Hepatocyte (in vitro differentiated cells): Measurements from ENCODE around the gene LRRC41. TPM values are rescaled to one million over a fixed set of nuclear protein-coding genes. Genes with fewer than 3 reads are reported as not detected.
A peak's percentile ranks its signal among the peaks of the same experiment; 100 is the strongest.
"Not testable (repeated sequence)": the region's sequence is repeated elsewhere in the genome, so short reads cannot be mapped to it uniquely, and the experiment has no call there.

Source experiments
- DNase-seq: peaks from one replicate; pipeline ENCODE4 v3.0.0-alpha.2; 2016; ENCODE audit warnings: low spot score
- H2AFZ ChIP-seq: fragments of 200-600 bp; sonication (generic); 2 replicates; pipeline ENCODE4 v1.6.0; 2016; ENCODE audit warnings: antibody characterized with exemption, mild to moderate bottlenecking
- H3K27ac ChIP-seq: fragments of 200-600 bp; sonication (generic); 2 replicates; pipeline ENCODE4 v1.5.1; 2016; ENCODE audit warnings: mild to moderate bottlenecking
- H3K27me3 ChIP-seq: fragments of 200-600 bp; sonication (generic); 2 replicates; pipeline ENCODE4 v1.6.1; 2016
- H3K36me3 ChIP-seq: fragments of 200-600 bp; sonication (generic); replicated peaks from 2 replicates; pipeline ENCODE4 v1.5.1; 2016; ENCODE audit warnings: low read depth; ENCODE audit not compliant: insufficient read depth
- H3K4me1 ChIP-seq: fragments of 200-600 bp; sonication (generic); 2 replicates; pipeline ENCODE4 v1.5.1; 2016; ENCODE audit warnings: mild to moderate bottlenecking, moderate library complexity; ENCODE audit not compliant: insufficient read depth
- H3K4me2 ChIP-seq: fragments of 200-600 bp; sonication (generic); 2 replicates; pipeline ENCODE4 v1.6.0; 2016
- H3K4me3 ChIP-seq: fragments of 200-600 bp; sonication (generic); 2 replicates; pipeline ENCODE4 v1.5.1; 2016; ENCODE audit warnings: mild to moderate bottlenecking
- H3K79me2 ChIP-seq: fragments of 200-600 bp; sonication (generic); 2 replicates; pipeline ENCODE4 v1.6.0; 2017; ENCODE audit warnings: mild to moderate bottlenecking
- H3K9me2 ChIP-seq: fragments of 200-600 bp; sonication (generic); replicated peaks from 2 replicates; pipeline ENCODE4 v1.6.0; 2017; ENCODE audit warnings: mild to moderate bottlenecking; ENCODE audit not compliant: insufficient read depth
- H3K9me3 ChIP-seq: fragments of 200-600 bp; sonication (generic); 2 replicates; pipeline ENCODE4 v1.5.1; 2016; ENCODE audit warnings: low read depth, mild to moderate bottlenecking
- H4K20me1 ChIP-seq: fragments of 200-600 bp; sonication (generic); 2 replicates; pipeline ENCODE4 v1.6.0; 2016; ENCODE audit warnings: mild to moderate bottlenecking; ENCODE audit not compliant: insufficient read depth, poor library complexity, severe bottlenecking
- EZH2phosphoT487 ChIP-seq: fragments of 200-600 bp; sonication (generic); IDR thresholded peaks from one replicate; pipeline ENCODE4 v1.6.1; 2018; ENCODE audit warnings: antibody characterized with exemption, mild to moderate bottlenecking, low read depth, moderate library complexity; ENCODE audit not compliant: unreplicated experiment, severe bottlenecking
- WGBS: methylation state at CpG from one replicate; pipeline ENCODE4 v1.1.6; 2016; ENCODE audit warnings: low lambda C conversion rate; ENCODE audit errors: missing lambda C conversion rate; 5-methylcytosine and 5-hydroxymethylcytosine counted together
- polyA plus RNA-seq: library from polyadenylated mRNA; unstranded; fragments of >200 nt; fragmentation: Nextera tagmentation; extraction: Ambion mirVana; gene quantifications from 2 replicates; pipeline ENCODE4 v1.2.1, GENCODE V29; 2016
- total RNA-seq: library from RNA; depleted of rRNA; stranded (reverse); fragments of >200 nt; gene quantifications from 2 replicates; pipeline ENCODE4 v1.2.3, GENCODE V29; 2014

LRRC41 gene
- total and polyA plus RNA-seq, 2 experiments from 2014 or later: 104 to 123 TPM

DNA sequence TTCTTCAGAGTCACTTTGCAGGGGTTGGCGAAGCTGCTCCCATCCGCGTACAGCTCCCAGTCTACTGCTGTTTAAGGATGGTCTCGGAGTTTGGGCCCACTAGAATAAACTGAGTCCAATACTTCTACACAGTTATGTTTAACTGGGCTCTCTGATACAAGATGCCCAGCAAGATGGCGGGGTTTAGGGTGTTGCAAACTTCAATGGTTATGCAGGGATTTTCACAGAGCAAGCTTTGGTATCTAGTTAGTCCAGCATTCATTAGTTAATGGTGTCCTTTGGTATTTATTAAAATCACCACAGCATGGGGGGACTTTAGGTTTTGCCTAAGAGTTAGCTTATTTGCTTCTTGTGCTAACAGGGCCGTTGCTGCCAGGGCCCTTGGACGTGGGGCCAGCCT, 24.8 kb upstream of the LRRC41 start:
- H3K36me3 ChIP-seq, H3K4me1 ChIP-seq, H3K9me3 ChIP-seq, H4K20me1 ChIP-seq, H3K79me2 ChIP-seq, H3K4me2 ChIP-seq, H2AFZ ChIP-seq, H3K27me3 ChIP-seq, H3K27ac ChIP-seq, H3K9me2 ChIP-seq, DNase-seq, H3K4me3 ChIP-seq: not testable (repeated sequence)
- 92% methylated on average over 7 of the region's 7 CpGs for WGBS

- not testable (repeated sequence) for H3K9me3 ChIP-seq, H3K4me2 ChIP-seq, H4K20me1 ChIP-seq, DNase-seq, H3K36me3 ChIP-seq, H3K4me1 ChIP-seq, H3K79me2 ChIP-seq, H3K27ac ChIP-seq, H3K27me3 ChIP-seq, H3K9me2 ChIP-seq, H2AFZ ChIP-seq, H3K4me3 ChIP-seq
- WGBS: 95% methylated on average over 11 of the region's 11 CpGs
Observed at GRCh38 chr1:46325285-46326076, 22.1 kb upstream of the LRRC41 start.

GRCh38 chr1:46322191-46322590, 18.8 kb upstream of the LRRC41 start:
- not testable (repeated sequence) for H2AFZ ChIP-seq, H3K27ac ChIP-seq, H3K79me2 ChIP-seq, H3K36me3 ChIP-seq, H4K20me1 ChIP-seq, H3K4me3 ChIP-seq, DNase-seq, H3K9me2 ChIP-seq, H3K27me3 ChIP-seq, H3K4me1 ChIP-seq, H3K4me2 ChIP-seq, H3K9me3 ChIP-seq
- WGBS: 97% methylated on average over 6 of the region's 6 CpGs

- H3K27ac ChIP-seq: peak overlapping the region; percentile 58
- DNase-seq, H2AFZ ChIP-seq, H3K4me3 ChIP-seq, H3K4me1 ChIP-seq, H3K27me3 ChIP-seq, H3K79me2 ChIP-seq, H3K4me2 ChIP-seq, H3K9me2 ChIP-seq, H3K36me3 ChIP-seq, H4K20me1 ChIP-seq, H3K9me3 ChIP-seq: not testable (repeated sequence)
- WGBS: 45% methylated on average over 13 of the region's 13 CpGs
Observed at GRCh38 chr1:46319960-46320914, 16.8 kb upstream of the LRRC41 start.

DNA sequence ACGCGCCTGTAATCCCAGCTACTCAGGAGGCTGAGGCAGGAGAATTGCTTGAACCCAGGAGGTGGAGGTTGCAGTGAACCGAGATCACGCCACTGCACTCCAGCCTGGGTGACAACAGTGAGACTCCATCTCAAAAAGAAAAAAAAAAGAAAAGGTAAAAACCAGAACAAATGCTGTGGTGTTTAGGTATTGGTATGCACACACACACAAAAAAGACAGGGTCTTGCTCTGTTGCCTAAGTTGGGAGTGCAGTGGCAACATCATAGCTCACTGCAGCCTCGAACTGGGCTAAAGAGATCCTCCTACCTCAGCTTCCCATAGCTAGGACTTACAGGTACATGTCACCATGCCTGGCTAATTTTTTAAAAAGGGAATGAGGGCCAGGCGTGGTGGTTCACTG, 15.9 kb upstream of the LRRC41 start:
- H2AFZ ChIP-seq, H3K79me2 ChIP-seq, H3K9me3 ChIP-seq, H3K4me2 ChIP-seq, H3K27me3 ChIP-seq, H4K20me1 ChIP-seq, H3K9me2 ChIP-seq, H3K4me3 ChIP-seq, H3K4me1 ChIP-seq, H3K36me3 ChIP-seq, DNase-seq, H3K27ac ChIP-seq: not testable (repeated sequence)
- WGBS: 95% methylated on average over 6 of the region's 6 CpGs

DNA sequence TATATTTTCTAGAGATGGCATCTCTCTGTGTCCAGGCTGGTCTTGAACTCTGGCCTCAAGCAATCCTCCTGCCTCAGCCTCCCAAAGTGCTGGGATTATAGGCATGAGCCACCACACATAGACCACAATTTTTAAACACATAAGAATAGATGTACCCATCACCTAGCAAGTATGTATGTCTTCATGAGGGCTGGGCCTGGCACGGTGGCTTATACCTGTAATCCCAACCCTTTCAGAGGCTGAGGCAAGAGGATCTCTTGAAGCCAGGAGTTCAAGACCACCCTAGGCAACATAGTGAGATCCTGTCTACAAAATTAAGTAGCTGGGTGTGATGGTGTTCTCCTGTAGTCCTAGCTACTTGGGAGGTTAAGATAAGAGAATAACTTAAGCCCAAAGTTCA, 13.9 kb upstream of the LRRC41 start:
- no peak for TF ChIP-seq EZH2phosphoT487
- Histone ChIP-seq H3K36me3 (no peaks in the 10 kb centered on the region), H4K20me1 (no peaks in the 10 kb centered on the region), H3K79me2 (no peaks in the 10 kb centered on the region), H3K27me3 (no peaks in the 10 kb centered on the region), H3K4me2 (no peak overlapping the region), H3K4me3 (no peak overlapping the region), H2AFZ (no peak overlapping the region), H3K27ac (no peak overlapping the region), H3K9me3 (no peaks in the 10 kb centered on the region), H3K9me2 (no peaks in the 10 kb centered on the region), H3K4me1 (no peaks in the 10 kb centered on the region)
- DNase-seq: no peak
- 91% methylated on average over 1 of the region's 1 CpG for WGBS
